22Rv1 (cell line): ENCODE measurements around the gene ZNF428.
"Not testable (repeated sequence)": the region's sequence is repeated elsewhere in the genome, so short reads cannot be mapped to it uniquely, and the experiment has no call there.

Experiments used
- CTCF ChIP-seq: fragments of 450-650 bp; IDR thresholded peaks from 2 replicates; pipeline ENCODE4 v1.5.1; 2017; ENCODE audit warnings: mild to moderate bottlenecking
- ZFX ChIP-seq: fragments of 450-650 bp; IDR thresholded peaks from 2 replicates; pipeline ENCODE4 v1.6.1; 2017; ENCODE audit warnings: antibody characterized with exemption, borderline replicate concordance

GRCh38 chr19:43650276-43650675 lies 30.8 kb upstream of the ZNF428 start:
- not testable (repeated sequence) for TF ChIP-seq ZFX, CTCF
